ENCODE data around the gene EPG5. TPM values are rescaled to one million over a fixed set of nuclear protein-coding genes. Genes with fewer than 3 reads are reported as not detected.
A peak's percentile ranks its signal among the peaks of the same experiment; 100 is the strongest.

Gene EPG5
- total and polyA plus RNA-seq, 9 of the 15 experiments (the other 6 are each of a cell fraction or from before 2014, with no cell fraction given) = 1.3 to 10.7 (median 5.2) TPM

- H3K9me3 ChIP-seq (replicated peaks; ENCODE audit: control insufficient read depth, insufficient read depth, low read depth, low read length) = no peaks in the 10 kb centered on the region
- BruUV-seq (replicated peaks) = no TSS peak
- H3K4me3 ChIP-seq = no peak overlapping the region
- H3K9ac ChIP-seq (ENCODE audit: insufficient read depth in 1 of 2, low read depth in 2 of 2, low read length in 2 of 2) = no peak overlapping the region
- no peaks in the 10 kb centered on the region for H3K9me1 ChIP-seq (ENCODE audit: control insufficient read depth, insufficient read depth, low read length)
- CTCF ChIA-PET (ENCODE audit: low intra/inter-chr PET ratio) = interaction anchor here (0.5 to 1.3 kb wide), 7 partner anchors 12 to 215 kb away, joined by 3 to 9 read pairs (median 4); no protein-coding TSS in a partner anchor
- H3K4me1 ChIP-seq (replicated peaks in 1 of 2; ENCODE audit: control insufficient read depth in 2 of 2, insufficient read depth in 2 of 2, low read length in 2 of 2) = peaks cover 0 to 2% of the 10 kb centered on the region in 2 experiments; a peak in 1 of 5 replicates
- no peaks in the 10 kb centered on the region; the same call in 1 of the 2 replicates for H4K20me1 ChIP-seq (replicated peaks; ENCODE audit: control insufficient read depth, insufficient read depth, low read length)
- H3K27ac ChIP-seq (ENCODE audit: extremely low read depth, low read depth, low read length) = no peak overlapping the region
- ATAC-seq (peak; percentile 99), DNase-seq (ENCODE audit: extremely low read depth in 1 of 4, low spot score in 3 of 4) (peak; percentile 63 to 70 (median 66)), FAIRE-seq (no peak)
- POLR2A ChIA-PET = interaction anchor here (0.9 to 1.0 kb wide), 3 partner anchors 12 to 210 kb away, joined by 3 to 5 read pairs (median 5); no protein-coding TSS in a partner anchor
- H2AFZ ChIP-seq (ENCODE audit: low read depth, low read length) = no peak overlapping the region
- H3K36me3 ChIP-seq (ENCODE audit: control insufficient read depth, insufficient read depth, low read length) = peaks cover 38% of the 10 kb centered on the region; the same call in 2 of the 3 replicates
- no peaks in the 10 kb centered on the region for H3K79me2 ChIP-seq (ENCODE audit: control insufficient read depth, insufficient read depth, low read length)
- no peaks in the 10 kb centered on the region for H3K27me3 ChIP-seq (ENCODE audit: control insufficient read depth in 2 of 2, insufficient read depth in 2 of 2, low read length in 2 of 2)
- intact Hi-C loops (cut with micrococcal nuclease) (loop anchor here (1.0 to 10.0 kb wide), 4 partner anchors 157 to 259 kb away; no protein-coding TSS in a partner anchor), in situ Hi-C loops (cut with MboI) (no loop called here)
- WGBS (ENCODE audit: insufficient coverage, low coverage, missing lambda C conversion rate) = 25% methylated on average over 16 of the region's 17 CpGs
- H3K4me2 ChIP-seq (ENCODE audit: insufficient read depth, low read length) = no peak overlapping the region
- TF ChIP-seq PHB (CRISPR knock-in tag; IDR thresholded peaks at IDR 0.05) (no peak), CAMTA2 (CRISPR knock-in tag; conservative IDR thresholded peaks at IDR 0.05) (no peak), SOX6 (IDR thresholded peaks at IDR 0.05) (no peak), CBX8 (IDR thresholded peaks at IDR 0.05; ENCODE audit: borderline replicate concordance, extremely low read depth, low read depth, low read length, poor library complexity, severe bottlenecking) (no peak), ZNF12 (CRISPR knock-in tag; IDR thresholded peaks at IDR 0.05) (no peak), KDM4B (IDR thresholded peaks at IDR 0.05; ENCODE audit: borderline replicate concordance in 2 of 2, low read depth in 1 of 2) (no peak), PCBP1 (IDR thresholded peaks at IDR 0.05; ENCODE audit: low read depth, low read length, poor library complexity, severe bottlenecking) (no peak), NR2F6 (CRISPR knock-in tag; IDR thresholded peaks at IDR 0.05) (no peak), CHD7 (IDR thresholded peaks at IDR 0.05; ENCODE audit: low read depth, low read length) (no peak)
Measured at GRCh38 chr18:45879681-45880655, 87.2 kb downstream of the EPG5 start.
